ENCODE data around the gene SLC6A17.

SLC6A17 gene

DNA sequence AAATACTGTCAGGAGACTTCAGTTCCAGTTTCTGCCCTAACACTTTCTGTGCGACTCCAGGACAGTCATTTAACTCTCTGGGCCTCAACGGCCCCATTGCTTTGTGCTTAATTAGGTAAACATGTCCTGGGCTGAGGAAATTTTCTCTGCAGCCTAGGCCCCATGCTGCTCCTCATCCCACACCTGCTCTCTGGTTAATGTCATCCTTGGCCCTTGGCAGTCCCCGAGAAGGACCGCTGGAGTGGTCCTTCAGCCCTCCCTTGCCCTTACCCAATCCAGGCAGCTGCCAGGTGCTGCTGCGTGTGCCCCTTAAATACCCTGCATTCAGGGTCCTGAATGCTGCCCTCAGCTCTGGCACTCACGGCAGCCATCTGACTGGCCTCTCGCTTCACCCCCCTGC is 19.3 kb upstream of the SLC6A17 start:
- Histone ChIP-seq H3K4me3 (replicated peaks; ENCODE audit: insufficient read depth, low read length) (no peak overlapping the region), H3K27ac (replicated peaks) (no peak overlapping the region), H3K27me3 (ENCODE audit: insufficient read depth, poor library complexity, severe bottlenecking) (peaks cover 19% of the 10 kb centered on the region)
- TF ChIP-seq, protein P1, sequence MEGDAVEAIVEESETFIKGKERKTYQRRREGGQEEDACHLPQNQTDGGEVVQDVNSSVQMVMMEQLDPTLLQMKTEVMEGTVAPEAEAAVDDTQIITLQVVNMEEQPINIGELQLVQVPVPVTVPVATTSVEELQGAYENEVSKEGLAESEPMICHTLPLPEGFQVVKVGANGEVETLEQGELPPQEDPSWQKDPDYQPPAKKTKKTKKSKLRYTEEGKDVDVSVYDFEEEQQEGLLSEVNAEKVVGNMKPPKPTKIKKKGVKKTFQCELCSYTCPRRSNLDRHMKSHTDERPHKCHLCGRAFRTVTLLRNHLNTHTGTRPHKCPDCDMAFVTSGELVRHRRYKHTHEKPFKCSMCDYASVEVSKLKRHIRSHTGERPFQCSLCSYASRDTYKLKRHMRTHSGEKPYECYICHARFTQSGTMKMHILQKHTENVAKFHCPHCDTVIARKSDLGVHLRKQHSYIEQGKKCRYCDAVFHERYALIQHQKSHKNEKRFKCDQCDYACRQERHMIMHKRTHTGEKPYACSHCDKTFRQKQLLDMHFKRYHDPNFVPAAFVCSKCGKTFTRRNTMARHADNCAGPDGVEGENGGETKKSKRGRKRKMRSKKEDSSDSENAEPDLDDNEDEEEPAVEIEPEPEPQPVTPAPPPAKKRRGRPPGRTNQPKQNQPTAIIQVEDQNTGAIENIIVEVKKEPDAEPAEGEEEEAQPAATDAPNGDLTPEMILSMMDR (IDR thresholded peaks at IDR 0.05; ENCODE audit: insufficient read depth, low read length): no peak
- TF ChIP-seq GABPA (IDR thresholded peaks at IDR 0.05; ENCODE audit: low read depth) (no peak), POLR2AphosphoS5 (IDR thresholded peaks at IDR 0.05; ENCODE audit: low read depth) (no peak), SPI1 (IDR thresholded peaks at IDR 0.05; ENCODE audit: borderline replicate concordance, low read depth) (no peak)
- TF ChIP-seq, protein P2, sequence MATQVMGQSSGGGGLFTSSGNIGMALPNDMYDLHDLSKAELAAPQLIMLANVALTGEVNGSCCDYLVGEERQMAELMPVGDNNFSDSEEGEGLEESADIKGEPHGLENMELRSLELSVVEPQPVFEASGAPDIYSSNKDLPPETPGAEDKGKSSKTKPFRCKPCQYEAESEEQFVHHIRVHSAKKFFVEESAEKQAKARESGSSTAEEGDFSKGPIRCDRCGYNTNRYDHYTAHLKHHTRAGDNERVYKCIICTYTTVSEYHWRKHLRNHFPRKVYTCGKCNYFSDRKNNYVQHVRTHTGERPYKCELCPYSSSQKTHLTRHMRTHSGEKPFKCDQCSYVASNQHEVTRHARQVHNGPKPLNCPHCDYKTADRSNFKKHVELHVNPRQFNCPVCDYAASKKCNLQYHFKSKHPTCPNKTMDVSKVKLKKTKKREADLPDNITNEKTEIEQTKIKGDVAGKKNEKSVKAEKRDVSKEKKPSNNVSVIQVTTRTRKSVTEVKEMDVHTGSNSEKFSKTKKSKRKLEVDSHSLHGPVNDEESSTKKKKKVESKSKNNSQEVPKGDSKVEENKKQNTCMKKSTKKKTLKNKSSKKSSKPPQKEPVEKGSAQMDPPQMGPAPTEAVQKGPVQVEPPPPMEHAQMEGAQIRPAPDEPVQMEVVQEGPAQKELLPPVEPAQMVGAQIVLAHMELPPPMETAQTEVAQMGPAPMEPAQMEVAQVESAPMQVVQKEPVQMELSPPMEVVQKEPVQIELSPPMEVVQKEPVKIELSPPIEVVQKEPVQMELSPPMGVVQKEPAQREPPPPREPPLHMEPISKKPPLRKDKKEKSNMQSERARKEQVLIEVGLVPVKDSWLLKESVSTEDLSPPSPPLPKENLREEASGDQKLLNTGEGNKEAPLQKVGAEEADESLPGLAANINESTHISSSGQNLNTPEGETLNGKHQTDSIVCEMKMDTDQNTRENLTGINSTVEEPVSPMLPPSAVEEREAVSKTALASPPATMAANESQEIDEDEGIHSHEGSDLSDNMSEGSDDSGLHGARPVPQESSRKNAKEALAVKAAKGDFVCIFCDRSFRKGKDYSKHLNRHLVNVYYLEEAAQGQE (IDR thresholded peaks at IDR 0.05; ENCODE audit: insufficient replicate concordance, low read depth): no peak
- no peak for DNase-seq (ENCODE audit: low read depth in 1 of 2, low spot score in 1 of 2)

DNA sequence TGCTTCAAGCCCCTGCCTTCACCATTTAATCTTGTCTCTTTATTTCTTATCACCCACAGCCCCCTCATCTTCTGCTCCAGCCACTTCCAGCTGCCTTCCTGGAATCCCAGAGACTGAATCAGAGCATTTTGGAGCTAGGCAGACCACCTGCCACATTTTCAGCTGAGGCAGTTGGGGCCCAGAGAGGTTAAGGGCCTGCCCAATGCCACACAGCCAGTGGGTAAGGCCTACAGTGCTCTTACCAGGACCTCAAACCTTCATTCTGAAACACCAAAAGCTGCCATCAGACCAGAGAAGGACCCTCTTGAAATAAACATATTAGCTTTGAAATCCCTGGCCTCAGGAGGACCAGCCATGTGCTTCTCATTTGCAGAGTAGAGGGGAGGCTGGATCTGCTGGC is 17.6 kb upstream of the SLC6A17 start:
- TF ChIP-seq, protein P1 (IDR thresholded peaks at IDR 0.05; ENCODE audit: insufficient read depth, low read length): no peak
- TF ChIP-seq GABPA (IDR thresholded peaks at IDR 0.05; ENCODE audit: low read depth) (no peak), POLR2AphosphoS5 (IDR thresholded peaks at IDR 0.05; ENCODE audit: low read depth) (no peak), SPI1 (IDR thresholded peaks at IDR 0.05; ENCODE audit: borderline replicate concordance, low read depth) (no peak)
- TF ChIP-seq, protein P2 (IDR thresholded peaks at IDR 0.05; ENCODE audit: insufficient replicate concordance, low read depth): no peak
- Histone ChIP-seq H3K27ac (replicated peaks) (no peak overlapping the region), H3K4me3 (replicated peaks; ENCODE audit: insufficient read depth, low read length) (no peak overlapping the region), H3K27me3 (ENCODE audit: insufficient read depth, poor library complexity, severe bottlenecking) (peaks cover 28% of the 10 kb centered on the region)
- no peak for DNase-seq (ENCODE audit: low read depth in 1 of 2, low spot score in 1 of 2)

DNA sequence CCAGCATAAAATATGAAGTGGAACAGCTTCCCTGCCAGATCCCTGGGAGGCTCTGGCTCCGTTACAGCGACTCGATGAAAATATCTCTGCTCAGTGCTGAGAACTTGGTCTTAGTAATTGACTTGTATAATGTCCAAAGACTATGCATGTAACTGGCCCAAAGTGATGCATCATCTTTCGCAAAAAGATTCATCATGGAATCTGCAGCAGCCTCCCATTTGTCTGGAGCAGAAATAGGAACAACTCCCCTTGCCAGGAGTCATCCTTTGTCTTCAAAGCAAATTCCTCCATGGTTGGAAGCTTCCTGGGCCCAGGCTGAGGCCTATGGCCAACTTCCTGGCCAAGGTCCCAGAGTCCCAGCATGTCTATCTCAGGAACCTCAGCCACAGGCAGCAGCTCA is 16.9 kb upstream of the SLC6A17 start:
- no peak for DNase-seq (ENCODE audit: low read depth in 1 of 2, low spot score in 1 of 2)
- Histone ChIP-seq H3K4me3 (replicated peaks; ENCODE audit: insufficient read depth, low read length) (no peak overlapping the region), H3K27me3 (ENCODE audit: insufficient read depth, poor library complexity, severe bottlenecking) (peaks cover 33% of the 10 kb centered on the region), H3K27ac (replicated peaks) (no peak overlapping the region)
- TF ChIP-seq SPI1 (IDR thresholded peaks at IDR 0.05; ENCODE audit: borderline replicate concordance, low read depth) (no peak), POLR2AphosphoS5 (IDR thresholded peaks at IDR 0.05; ENCODE audit: low read depth) (no peak), GABPA (IDR thresholded peaks at IDR 0.05; ENCODE audit: low read depth) (no peak)
- TF ChIP-seq, protein P1 (IDR thresholded peaks at IDR 0.05; ENCODE audit: insufficient read depth, low read length): no peak
- TF ChIP-seq, protein P2 (IDR thresholded peaks at IDR 0.05; ENCODE audit: insufficient replicate concordance, low read depth): no peak
